Limb (tissue), 2 donors: ENCODE results near the gene CD44.

ENCODE experiments used
- DNase-seq, 2 donors: peaks; one replicate each; pipeline ENCODE4 v3.0.0-alpha.2; 2016; ENCODE audit errors: extremely low spot score in 2 of 2

Gene CD44

GRCh38 chr11:35177370-35177769 is 38.4 kb downstream of the CD44 start:
- no peak for DNase-seq

GRCh38 chr11:35178067-35178805 is 39.3 kb downstream of the CD44 start:
- DNase-seq, result no peak

GRCh38 chr11:35178873-35179272 is 39.9 kb downstream of the CD44 start:
- DNase-seq, result no peak

- DNase-seq, result no peak
Measured at GRCh38 chr11:35179466-35180135, 40.6 kb downstream of the CD44 start.

- DNase-seq, result no peak
Measured at GRCh38 chr11:35180317-35181233, 41.6 kb downstream of the CD44 start.

- DNase-seq, result no peak
Measured at GRCh38 chr11:35182317-35182939, 43.5 kb downstream of the CD44 start.

GRCh38 chr11:35183326-35183925 is 44.5 kb downstream of the CD44 start:
- DNase-seq, result no peak

- no peak for DNase-seq
Measured at GRCh38 chr11:35185696-35186095, 46.7 kb downstream of the CD44 start.

- no peak for DNase-seq
Measured at GRCh38 chr11:35187996-35188395, 49.0 kb downstream of the CD44 start.

GRCh38 chr11:35190804-35191348 is 51.9 kb downstream of the CD44 start:
- no peak for DNase-seq

- DNase-seq, result no peak
Measured at GRCh38 chr11:35192347-35192746, 53.4 kb downstream of the CD44 start.

- DNase-seq, result no peak
Measured at GRCh38 chr11:35193767-35194166, 54.8 kb downstream of the CD44 start.

GRCh38 chr11:35197292-35197691 is 58.3 kb downstream of the CD44 start:
- no peak for DNase-seq

GRCh38 chr11:35200811-35201341 is 61.9 kb downstream of the CD44 start:
- DNase-seq, result no peak

- no peak for DNase-seq
Measured at GRCh38 chr11:35204614-35205013, 65.6 kb downstream of the CD44 start.

- no peak for DNase-seq
Measured at GRCh38 chr11:35206616-35207015, 67.6 kb downstream of the CD44 start.

GRCh38 chr11:35207471-35208403 is 68.8 kb downstream of the CD44 start:
- no peak for DNase-seq

GRCh38 chr11:35208795-35209194 is 69.8 kb downstream of the CD44 start:
- DNase-seq, result no peak

GRCh38 chr11:35210876-35211546 is 72.0 kb downstream of the CD44 start:
- no peak for DNase-seq
